Gastroesophageal sphincter (tissue), 4 donors: ENCODE data around the gene MGME1. TPM values are rescaled to one million over a fixed set of nuclear protein-coding genes. Genes with fewer than 3 reads are reported as not detected.

ENCODE experiments used
- ATAC-seq: fragments of 150-250 bp; one replicate; pipeline ENCODE4 v1.9.1; 2016; ENCODE audit warnings: mild to moderate bottlenecking, moderate library complexity
- H3K27ac ChIP-seq, 4 donors: fragments of 200-600 bp; sonication (generic) in 3 of 4; 1 replicate in 3 of 4; 2 replicates in 1 of 4; pipeline ENCODE4 v1.5.1; 2016 to 2019
- H3K27me3 ChIP-seq: fragments of 200-600 bp; sonication (generic); one replicate; pipeline ENCODE4 v1.5.1; 2019
- H3K36me3 ChIP-seq, 2 donors: fragments of 200-600 bp; sonication (generic); one replicate each; pipeline ENCODE4 v1.5.1; 2019; ENCODE audit warnings: control low read depth in 1 of 2
- H3K4me1 ChIP-seq, 3 donors: fragments of 200-600 bp; sonication (generic); 1 replicate in 2 of 3; 2 replicates in 1 of 3; pipeline ENCODE4 v1.5.1; 2016 to 2019; ENCODE audit warnings: control low read depth in 2 of 3
- H3K4me3 ChIP-seq, 2 donors: fragments of 200-600 bp; sonication (generic); one replicate each; pipeline ENCODE4 v1.5.1; 2019; ENCODE audit warnings: mild to moderate bottlenecking in 1 of 2, moderate library complexity in 1 of 2
- H3K9me3 ChIP-seq, 3 donors: fragments of 200-600 bp; sonication (generic); one replicate each; pipeline ENCODE4 v1.5.1; 2017 to 2019; ENCODE audit warnings: control low read depth in 2 of 3
- CTCF ChIP-seq, 4 experiments: fragments of 200-600 bp in 2 of 4; fragments of 450-650 bp in 2 of 4; sonication (generic) in 1 of 4; IDR thresholded peaks; one replicate each; pipeline ENCODE4 v1.5.1; 2017 to 2019; ENCODE audit warnings: antibody characterized with exemption in 4 of 4, mild to moderate bottlenecking in 2 of 4, moderate library complexity in 2 of 4
- EP300 ChIP-seq: sonication (generic); formaldehyde crosslinking; IDR thresholded peaks from one replicate; pipeline ENCODE4 v1.6.1; 2017; ENCODE audit warnings: antibody characterized with exemption, mild to moderate bottlenecking
- POLR2A ChIP-seq, 2 donors: fragments of 450-650 bp; IDR thresholded peaks; one replicate each; pipeline ENCODE4 v1.6.1; 2017; ENCODE audit warnings: antibody characterized with exemption in 2 of 2, mild to moderate bottlenecking in 2 of 2, moderate library complexity in 1 of 2
- POLR2AphosphoS5 ChIP-seq: sonication (generic); formaldehyde crosslinking; IDR thresholded peaks from one replicate; pipeline ENCODE4 v1.6.1; 2017; ENCODE audit warnings: antibody characterized with exemption
- WGBS, 2 donors: methylation state at CpG; one replicate each; pipeline ENCODE4 v1.1.5; 2018; ENCODE audit warnings: low coverage in 1 of 2; 5-methylcytosine and 5-hydroxymethylcytosine counted together
- total RNA-seq, 4 donors: library from RNA; depleted of rRNA; stranded (reverse); fragments of >200 nt; gene quantifications; one replicate each; pipeline ENCODE4 v1.1.0, GENCODE V29; 2016

MGME1 gene, protein sequence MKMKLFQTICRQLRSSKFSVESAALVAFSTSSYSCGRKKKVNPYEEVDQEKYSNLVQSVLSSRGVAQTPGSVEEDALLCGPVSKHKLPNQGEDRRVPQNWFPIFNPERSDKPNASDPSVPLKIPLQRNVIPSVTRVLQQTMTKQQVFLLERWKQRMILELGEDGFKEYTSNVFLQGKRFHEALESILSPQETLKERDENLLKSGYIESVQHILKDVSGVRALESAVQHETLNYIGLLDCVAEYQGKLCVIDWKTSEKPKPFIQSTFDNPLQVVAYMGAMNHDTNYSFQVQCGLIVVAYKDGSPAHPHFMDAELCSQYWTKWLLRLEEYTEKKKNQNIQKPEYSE
- total RNA-seq = 10 to 100 TPM in 2 of 4 donors, 1 to 10 TPM in 2; 6.3 to 13.5 (median 9.9) TPM

- Histone ChIP-seq H3K9me3 (no peaks in the 10 kb centered on the region), H3K4me3 (peak within 1 kb of the TSS; percentile 71 to 84), H3K36me3 (no peaks in the 10 kb centered on the region), H3K27ac (peak within 1 kb of the TSS; percentile 87 to 98 (median 95)), H3K4me1 (peaks cover 0 to 81% (median 17%) of the 10 kb centered on the region in 3 donors), H3K27me3 (no peaks in the 10 kb centered on the region)
- WGBS, 2 donors = 0% methylated on average over 4 of the region's 96 CpGs; no CpG with 5 or more reads in 1 of the 2 donors
- peak; percentile 97 for ATAC-seq
- TF ChIP-seq POLR2AphosphoS5 = peak; percentile 89
- peak; percentile 73 to 81 for TF ChIP-seq POLR2A (IDR thresholded peaks at IDR 0.05)
- TF ChIP-seq CTCF (IDR thresholded peaks at IDR 0.05) = peak in 1 of 4 experiments; percentile 23
- TF ChIP-seq EP300 = no peak
Measured at GRCh38 chr20:17968366-17969277, at the start of gene MGME1, which contains the start of gene SNX5. Gene MGME1 (plus strand): TSS chr20:17969018. CDS start chr20:17969860, 842 bp downstream. Gene SNX5 (minus strand): TSS chr20:17968794. CDS start chr20:17968425, 369 bp downstream.

DNA sequence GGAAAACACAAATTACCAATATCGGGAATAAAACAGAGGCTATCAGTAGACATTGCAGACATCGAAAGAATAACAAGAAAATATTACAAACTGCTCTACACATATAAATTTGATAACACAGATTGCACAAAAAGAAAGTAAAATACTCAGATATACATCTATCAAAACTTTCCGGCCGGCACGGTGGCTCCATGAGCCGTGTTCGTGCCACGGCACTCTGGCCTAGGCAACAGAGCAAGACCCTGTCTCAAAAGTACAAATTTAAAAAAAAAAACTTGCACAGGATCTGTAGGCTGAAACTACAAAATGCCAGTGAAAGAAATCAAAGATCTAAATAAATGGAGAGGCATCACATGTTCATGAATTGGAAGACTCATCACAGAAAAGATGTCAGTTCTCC, 49.7 kb upstream of the MGME1 start:
- TF ChIP-seq CTCF (IDR thresholded peaks at IDR 0.05) (no peak), EP300 (no peak), POLR2AphosphoS5 (no peak), POLR2A (IDR thresholded peaks at IDR 0.05) (no peak)
- Histone ChIP-seq H3K27ac (no peak overlapping the region), H3K27me3 (no peaks in the 10 kb centered on the region), H3K36me3 (no peaks in the 10 kb centered on the region), H3K9me3 (no peaks in the 10 kb centered on the region), H3K4me1 (no peaks in the 10 kb centered on the region), H3K4me3 (no peak overlapping the region)
- ATAC-seq = no peak
- WGBS, 2 donors = 94 to 100% methylated on average over 1 to 8 of the region's 8 CpGs

GRCh38 chr20:17921774-17922173, 47.0 kb upstream of the MGME1 start:
- Histone ChIP-seq H3K4me1 (peaks cover 0 to 5% (median 0%) of the 10 kb centered on the region in 3 donors), H3K4me3 (no peak overlapping the region), H3K36me3 (no peaks in the 10 kb centered on the region), H3K27ac (no peak overlapping the region), H3K9me3 (no peaks in the 10 kb centered on the region), H3K27me3 (no peaks in the 10 kb centered on the region)
- TF ChIP-seq EP300 (no peak), POLR2A (IDR thresholded peaks at IDR 0.05) (no peak), POLR2AphosphoS5 (no peak), CTCF (IDR thresholded peaks at IDR 0.05) (no peak)
- ATAC-seq = no peak
- WGBS, 2 donors = 5 to 44% methylated on average over 1 of the region's 1 CpG

DNA sequence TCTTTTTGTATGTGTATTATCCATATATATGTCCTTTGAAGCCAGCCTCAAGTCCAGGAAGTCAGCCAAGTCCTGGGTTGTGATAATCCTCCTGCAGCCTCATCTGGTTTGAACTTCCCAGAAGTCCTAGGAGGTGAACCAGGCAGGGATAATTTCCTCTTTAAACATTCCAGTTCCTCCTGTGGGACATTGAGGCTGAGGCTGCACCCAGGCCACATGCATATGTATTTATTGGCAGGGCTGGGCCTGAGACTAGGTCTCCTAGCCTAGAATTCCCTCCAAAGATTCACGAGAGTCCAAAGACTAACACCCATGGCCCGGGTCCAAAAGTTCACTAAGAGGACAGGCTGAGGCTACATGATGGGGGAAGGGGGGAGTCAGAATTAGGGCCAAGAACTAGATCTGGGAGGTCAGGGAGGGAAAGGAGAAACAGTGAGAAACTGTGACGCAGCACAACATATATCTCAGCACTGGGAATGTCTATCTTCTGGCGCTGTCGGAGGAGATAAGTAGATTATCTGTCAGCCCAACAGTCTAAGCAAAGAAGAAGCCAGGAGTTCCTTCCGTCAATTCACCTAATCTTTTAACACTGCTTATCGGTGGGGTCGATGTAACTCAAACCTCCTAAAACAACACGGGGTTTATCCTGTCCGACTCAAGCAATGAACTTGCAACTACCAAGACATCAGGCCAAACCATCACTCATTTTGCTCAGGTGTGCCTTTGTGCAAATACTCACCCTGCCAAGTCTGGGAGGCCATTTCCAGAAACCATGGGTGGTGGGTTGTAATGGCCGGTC, 43.5 kb upstream of the MGME1 start:
- H3K36me3 ChIP-seq = no peaks in the 10 kb centered on the region
- H3K27me3 ChIP-seq = no peaks in the 10 kb centered on the region
- no peak overlapping the region for H3K27ac ChIP-seq
- ATAC-seq = no peak
- TF ChIP-seq POLR2AphosphoS5 = no peak
- no peak for TF ChIP-seq CTCF (IDR thresholded peaks at IDR 0.05)
- TF ChIP-seq POLR2A (IDR thresholded peaks at IDR 0.05) = no peak
- H3K4me1 ChIP-seq = peaks cover 0 to 5% (median 0%) of the 10 kb centered on the region in 3 donors
- 61 to 71% methylated on average over 8 to 11 of the region's 11 CpGs for WGBS, 2 donors
- H3K9me3 ChIP-seq = no peaks in the 10 kb centered on the region
- H3K4me3 ChIP-seq = no peak overlapping the region
